HG03457 (cell line): Measurements from ENCODE around the gene UROC1.

Experiments used
- ATAC-seq: cut with Tn5 transposase; IDR thresholded peaks from one replicate; pipeline ENCODE4 v1.9.1; 2021; ENCODE audit warnings: moderate number of reproducible peaks; ENCODE audit not compliant: unreplicated experiment

The UROC1 gene

DNA sequence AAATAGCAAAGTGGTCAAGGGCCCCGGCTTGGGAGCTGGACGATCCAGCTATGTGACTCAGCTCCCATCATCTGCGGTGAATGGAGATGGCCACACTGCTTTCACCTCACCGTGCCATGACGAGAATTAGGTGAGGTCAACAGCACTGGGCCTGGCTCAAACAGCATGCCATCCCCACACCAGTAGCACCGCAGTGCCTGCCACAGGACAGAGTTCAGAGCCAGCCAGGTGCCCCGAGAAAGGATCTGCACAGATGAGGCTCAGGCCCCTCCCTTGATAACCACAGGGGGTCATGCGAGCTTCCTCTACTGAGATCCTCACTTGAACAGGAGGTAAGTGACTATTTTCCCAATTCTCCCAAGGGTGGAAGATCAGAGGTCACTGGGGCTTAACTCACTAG is 71.3 kb downstream of the UROC1 start:
- ATAC-seq = no peak

DNA sequence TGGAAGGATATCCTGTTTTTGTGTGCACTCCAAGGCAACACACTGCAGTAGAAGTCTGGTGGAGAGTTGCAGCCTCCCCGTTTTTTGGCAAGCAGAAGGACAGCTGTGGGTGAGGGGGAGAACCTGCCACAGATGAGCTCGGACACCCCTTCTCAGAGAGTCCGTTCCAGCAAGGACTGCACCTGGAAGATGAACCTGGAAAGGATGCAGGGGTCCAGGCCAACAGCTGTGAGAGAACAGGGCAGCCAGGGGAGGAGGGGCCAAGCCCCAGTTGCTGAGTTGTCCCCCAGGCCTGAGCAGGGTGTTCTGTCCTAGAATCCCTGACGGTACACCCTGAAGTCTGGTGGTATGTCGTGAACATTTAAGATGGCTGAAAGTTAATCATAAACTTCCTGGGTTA is 72.1 kb downstream of the UROC1 start:
- ATAC-seq = no peak

GRCh38 chr3:126442856-126443242 is 74.7 kb downstream of the UROC1 start:
- no peak for ATAC-seq

DNA sequence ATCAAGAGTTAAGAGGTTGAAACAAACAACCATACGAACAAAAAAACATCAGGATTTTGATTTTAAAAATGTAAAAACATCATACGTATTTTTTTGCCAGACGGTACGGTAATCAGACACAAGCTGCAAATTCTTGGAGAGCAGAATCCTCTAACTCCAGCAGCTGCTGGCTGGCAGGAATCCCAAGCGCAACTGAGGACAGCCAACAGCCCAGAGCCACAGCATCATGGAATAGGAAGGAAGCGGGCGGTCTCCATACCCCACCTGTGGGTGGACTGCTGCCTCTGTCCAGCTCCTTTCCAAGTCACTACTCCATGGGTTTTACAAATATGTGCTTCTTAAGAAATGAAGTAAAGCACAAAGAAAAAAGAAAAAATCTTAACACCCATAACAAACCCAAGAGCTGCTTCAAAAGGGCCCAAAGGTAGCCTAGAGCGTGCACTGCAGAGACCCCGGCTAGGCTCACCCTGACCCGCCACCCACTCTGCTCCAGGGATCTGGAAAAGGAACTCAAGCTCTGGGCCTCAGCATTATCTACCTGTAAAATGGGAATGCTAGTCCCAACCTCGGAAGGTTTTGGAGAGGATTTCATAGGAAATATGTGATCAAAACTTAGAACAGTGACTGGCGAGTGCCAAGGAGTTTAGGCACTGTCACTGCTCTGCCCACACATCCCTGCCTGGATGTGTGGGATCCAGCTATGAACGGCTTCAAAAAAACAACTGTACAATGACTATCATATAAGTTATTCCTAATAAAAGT is 75.3 kb downstream of the UROC1 start:
- ATAC-seq = no peak

DNA sequence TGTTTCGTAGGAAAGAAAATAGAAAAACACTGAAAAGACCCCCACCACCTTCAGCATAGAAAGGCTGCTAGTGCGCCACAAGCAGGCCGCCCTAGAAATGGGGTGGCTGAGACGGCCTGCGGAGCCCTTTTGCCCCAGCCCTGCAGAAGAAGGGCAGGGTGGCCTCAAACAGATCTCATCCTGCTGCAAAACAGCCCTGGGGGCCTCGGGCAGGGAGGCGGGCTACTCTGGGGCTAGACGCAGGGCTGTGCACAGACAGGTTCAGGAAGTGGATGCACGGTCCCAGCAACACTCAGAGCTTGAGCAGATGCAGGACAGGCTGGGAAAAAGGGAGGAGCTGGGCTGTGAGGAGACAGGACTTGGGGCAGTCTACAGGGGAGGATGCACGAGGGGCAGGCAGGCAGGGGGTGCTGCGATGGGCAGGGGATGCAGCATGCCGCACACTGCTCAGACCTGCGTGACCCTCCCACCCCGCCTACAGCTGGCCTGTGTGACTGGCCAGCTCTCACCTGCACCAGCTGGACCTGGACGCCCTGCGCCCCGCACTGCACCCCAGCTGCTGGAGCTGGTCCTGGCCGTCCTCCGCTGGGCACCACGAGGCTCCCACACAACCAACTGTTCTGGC is 76.2 kb downstream of the UROC1 start:
- no peak for ATAC-seq

GRCh38 chr3:126440709-126440995 is 76.9 kb downstream of the UROC1 start:
- ATAC-seq = no peak

DNA sequence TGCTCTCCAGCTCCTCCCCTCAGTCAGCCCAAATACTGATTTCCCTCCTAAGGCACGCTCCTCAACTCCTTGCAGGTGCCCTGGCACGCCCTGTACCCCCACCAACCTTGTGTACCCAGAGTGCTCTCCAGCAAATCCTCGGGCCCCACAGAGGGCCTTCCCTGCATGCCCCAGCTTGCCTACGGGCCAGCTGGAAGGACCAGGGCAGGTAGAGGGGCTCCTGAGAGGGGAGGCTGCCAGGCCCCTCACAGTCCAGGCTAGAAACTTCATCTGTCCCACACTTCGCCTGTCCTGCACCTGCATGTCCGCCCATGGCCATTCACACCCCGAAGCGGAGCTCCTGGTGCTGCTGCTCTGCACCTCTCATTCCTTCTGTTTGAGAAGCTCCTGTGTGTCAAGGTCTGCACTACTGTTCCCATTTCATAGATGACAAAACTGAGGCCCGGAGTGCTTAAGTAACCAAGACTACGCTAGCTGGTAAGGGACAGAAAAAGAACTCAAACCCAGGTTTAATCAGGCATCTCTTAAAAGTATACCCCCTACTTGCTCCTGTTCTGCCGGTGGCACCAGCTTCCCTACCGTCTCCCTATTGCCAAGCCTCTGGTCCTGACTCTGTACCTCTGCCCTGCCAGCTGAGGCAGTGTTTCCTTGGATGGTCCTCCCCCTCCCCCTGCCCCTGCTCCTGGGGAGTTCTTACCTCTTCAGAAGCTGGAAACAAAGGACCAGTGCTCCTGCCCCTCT is 77.4 kb downstream of the UROC1 start:
- ATAC-seq = no peak

GRCh38 chr3:126439346-126439967 is 78.1 kb downstream of the UROC1 start:
- no peak for ATAC-seq

DNA sequence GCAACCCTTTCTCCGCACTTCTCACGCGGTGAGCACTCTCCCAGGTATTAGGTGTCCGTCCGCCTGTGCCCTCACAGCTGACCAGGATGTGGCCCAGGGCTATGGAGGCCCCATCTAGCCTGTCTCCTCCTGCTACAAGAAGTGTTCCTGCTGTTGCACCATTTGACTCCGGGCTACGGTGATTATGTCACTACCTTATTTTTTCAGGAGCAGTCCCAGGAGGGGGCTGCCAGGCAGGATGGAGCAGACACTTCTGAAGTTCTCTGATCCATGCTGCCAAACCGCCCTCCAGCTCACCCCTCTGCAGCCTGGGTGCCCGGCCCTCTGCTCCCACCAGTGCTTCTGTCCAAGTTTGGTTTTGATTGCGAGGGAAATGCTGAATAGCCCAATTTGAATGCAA is 78.8 kb downstream of the UROC1 start:
- no peak for ATAC-seq

DNA sequence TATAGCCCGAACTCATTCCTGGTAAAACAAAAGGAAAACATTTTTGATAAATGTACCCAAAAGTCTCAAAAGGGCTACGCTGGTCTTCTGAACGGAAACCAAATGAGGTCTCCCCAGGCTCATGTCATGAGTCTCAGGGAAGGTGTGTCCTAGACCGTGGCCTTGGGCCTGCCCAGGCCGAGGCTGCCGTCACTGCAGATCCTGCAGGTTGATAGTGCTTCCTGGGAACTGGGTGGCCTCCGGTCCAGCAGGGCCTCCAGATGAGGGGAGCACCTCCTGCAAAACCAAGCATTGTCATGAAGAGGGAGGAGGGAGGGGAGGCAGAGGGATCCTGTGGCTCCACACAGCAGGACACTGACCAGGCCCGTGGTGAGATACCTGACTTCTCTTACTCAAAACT is 79.4 kb downstream of the UROC1 start:
- ATAC-seq = no peak

GRCh38 chr3:126436826-126437717 is 80.5 kb downstream of the UROC1 start:
- ATAC-seq = no peak

- ATAC-seq = no peak
These were observed 81.9 kb downstream of the UROC1 start for GRCh38 chr3:126435456-126436315.

DNA sequence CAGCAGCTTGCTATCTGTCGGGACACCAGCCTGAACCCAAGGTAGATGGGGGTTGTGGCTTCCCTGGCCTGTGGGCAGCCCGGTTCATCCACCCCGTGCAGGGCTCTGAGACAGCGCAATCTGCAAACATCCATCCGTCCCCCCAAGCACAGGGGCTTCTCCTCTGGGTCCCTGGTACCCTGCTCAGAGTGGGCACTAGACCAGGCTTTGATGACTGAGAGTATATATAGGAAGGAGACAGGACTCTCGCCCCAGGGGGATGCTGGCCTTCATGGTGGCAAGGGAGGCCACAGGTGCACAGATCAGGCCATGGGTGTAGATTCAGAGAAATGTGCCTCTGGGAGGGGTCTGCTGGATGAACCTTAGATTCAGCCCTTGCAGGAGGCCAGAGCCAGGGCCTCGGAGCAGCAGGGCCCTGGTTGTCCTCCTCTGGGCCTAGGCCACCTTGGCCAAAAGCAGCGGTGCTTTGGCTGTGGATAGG is 82.6 kb downstream of the UROC1 start:
- ATAC-seq = no peak

- no peak for ATAC-seq
These were observed 83.3 kb downstream of the UROC1 start for GRCh38 chr3:126434264-126434590.

DNA sequence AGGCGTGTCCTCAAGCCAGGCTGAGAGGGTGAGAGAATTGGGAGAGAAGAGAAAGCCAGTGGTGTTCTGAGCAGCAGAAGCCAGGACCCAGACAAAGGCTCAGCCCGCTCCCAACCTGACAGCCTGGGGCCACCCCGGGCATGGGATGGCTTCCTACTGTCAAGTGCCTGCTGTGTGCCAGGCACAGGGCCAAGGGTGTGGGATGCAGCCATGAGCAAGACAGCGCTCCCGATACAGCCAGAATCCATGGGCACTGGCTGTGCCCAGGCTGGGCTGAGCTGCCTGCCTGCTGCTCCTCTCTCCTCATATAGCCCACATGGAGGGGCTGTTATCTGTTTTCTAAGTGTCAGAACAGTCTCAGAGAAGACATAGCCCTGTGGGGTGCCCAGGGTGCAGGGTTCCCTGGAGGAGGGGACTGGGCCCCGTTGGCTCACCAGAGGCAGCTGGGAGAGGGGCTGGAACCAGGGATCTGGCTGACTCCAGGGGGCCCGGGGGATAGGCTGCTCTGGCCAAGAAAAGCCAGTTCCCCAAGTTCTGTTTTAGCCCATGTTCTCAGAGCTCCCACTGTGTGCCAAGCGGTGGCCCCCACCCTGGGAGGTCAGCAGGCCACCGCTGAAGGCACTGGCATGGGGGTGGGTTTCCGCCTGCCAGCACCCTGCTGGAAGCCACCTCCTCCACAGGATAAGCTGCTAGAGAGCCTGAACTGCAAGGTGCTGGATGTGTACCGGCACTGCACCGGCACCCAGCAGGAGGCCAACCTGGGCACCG is 83.9 kb downstream of the UROC1 start:
- ATAC-seq = no peak

GRCh38 chr3:126433105-126433430 is 84.5 kb downstream of the UROC1 start:
- ATAC-seq = no peak

DNA sequence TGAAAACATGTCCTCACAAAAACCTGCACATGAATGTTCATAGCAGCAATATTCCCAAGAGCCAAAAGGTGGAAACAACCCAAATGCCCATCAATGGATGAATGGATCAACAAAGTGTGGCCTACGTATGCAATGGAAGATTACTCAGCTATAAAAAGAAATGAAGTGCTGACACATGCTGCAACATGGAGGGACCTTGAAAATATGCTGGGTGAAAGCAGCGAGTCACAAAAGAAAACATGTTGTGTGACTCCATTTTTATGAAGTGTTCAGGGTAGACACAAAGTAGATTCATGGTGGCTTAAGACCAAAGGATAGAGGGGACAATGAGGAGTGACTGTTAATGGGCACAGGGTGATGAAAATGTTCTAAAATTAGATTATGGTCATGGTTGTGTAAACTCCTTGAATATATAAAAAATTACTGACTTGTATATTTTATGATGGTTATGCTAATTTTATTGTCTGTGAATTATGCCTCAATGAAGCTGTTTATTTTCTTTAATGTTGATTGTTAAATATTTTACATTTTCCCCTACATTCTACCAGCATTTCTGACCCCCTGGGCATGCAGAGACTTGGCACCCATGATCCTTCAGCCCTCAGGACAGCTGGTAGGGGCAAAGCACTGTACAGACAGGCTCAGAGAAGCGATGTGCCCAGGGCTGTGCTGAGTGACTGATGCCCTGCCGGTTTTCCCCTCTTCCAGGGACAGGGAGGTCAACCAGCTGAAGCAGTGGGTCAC is 85.0 kb downstream of the UROC1 start:
- ATAC-seq = no peak
